Fibroblast of lung (primary cell): ENCODE measurements around the gene SLC66A3.

ENCODE experiments used
- CTCF ChIP-seq, 2 donors: IDR thresholded peaks in 1 of 2; conservative IDR thresholded peaks in 1 of 2; 1 replicate in 1 of 2; 2 replicates in 1 of 2; pipeline ENCODE4 v1.5.1; 2011 to 2012; ENCODE audit warnings: low read length in 2 of 2, control low read depth in 1 of 2, inconsistent platforms in 1 of 2, low read depth in 1 of 2, mild to moderate bottlenecking in 1 of 2
- EZH2 ChIP-seq: IDR thresholded peaks from 2 replicates; pipeline ENCODE4 v1.5.1; 2012; ENCODE audit warnings: low read length, control low read depth, mild to moderate bottlenecking; ENCODE audit errors: missing control alignments

- TF ChIP-seq CTCF (conservative IDR thresholded peaks at IDR 0.05 in 1 of 2, IDR thresholded peaks at IDR 0.05 in 1 of 2; ENCODE audit: low read depth in 1 of 2, low read length in 2 of 2) (no peak), EZH2 (no peak)
Measured at GRCh38 chr2:11179899-11180298, 24.6 kb downstream of the SLC66A3 start.
